HCT116 (cell line): Measurements from ENCODE around the gene MPPED1. TPM values are rescaled to one million over a fixed set of nuclear protein-coding genes. Genes with fewer than 3 reads are reported as not detected.

Experiments used
- ATAC-seq: fragments of 200-7000 bp; cut with Tn5 transposase; 2 replicates; pipeline ENCODE4 v1.9.1; 2020; ENCODE audit warnings: mild to moderate bottlenecking, moderate library complexity
- BruUV-seq: library from RNA; stranded (reverse); fragments of 400-500 nt; replicated peaks from 2 replicates; lab custom pipeline; 2021; lab: Mats Ljungman, UMichigan
- CTCF ChIA-PET: fragments of 300-600 bp; sonication (Branson Sonifier 250); formaldehyde crosslinking; loops from one replicate; lab custom pipeline; 2021; ENCODE audit warnings: antibody characterized with exemption; lab: Charles Lee
- POLR2A ChIA-PET: fragments of 300-600, 350-600 bp; sonication (Branson Sonifier 250); formaldehyde crosslinking; loops from one replicate; lab custom pipeline; 2021; ENCODE audit warnings: antibody characterized with exemption; lab: Charles Lee
- RAD21 ChIA-PET, 2 experiments: fragments of 300-600 bp; sonication (Branson Sonifier 250); formaldehyde crosslinking; loops; one replicate each; lab custom pipeline; 2023; ENCODE audit warnings: low total read pairs in 2 of 2; ENCODE audit not compliant: uncharacterized antibody in 2 of 2, unreplicated experiment in 2 of 2, low non-redundant PET in 1 of 2; lab: Charles Lee
- DNase-seq: peaks from one replicate; pipeline ENCODE4 v3.0.0-alpha.2; 2010; ENCODE audit warnings: low read depth, low spot score
- H2AFZ ChIP-seq: fragments of 200-600 bp; shearing (Covaris generic), sonication (generic); 2 replicates; pipeline ENCODE4 v1.6.1; 2017; ENCODE audit warnings: low read depth, mixed run types, mixed read lengths, antibody characterized with exemption, low read length; ENCODE audit not compliant: poor library complexity, severe bottlenecking
- H3K27ac ChIP-seq: 2 replicates; pipeline ENCODE4 v1.5.1; 2012; ENCODE audit warnings: low read depth, low read length
- H3K27me3 ChIP-seq: fragments of 200-600 bp; sonication (generic); 2 replicates; pipeline ENCODE4 v1.6.1; 2016; ENCODE audit warnings: mixed run types, low read length, mixed read lengths; ENCODE audit not compliant: insufficient read depth
- H3K36me3 ChIP-seq, 2 experiments: fragments of 200-500 bp in 1 of 2; fragments of 200-600 bp in 1 of 2; sonication (Bioruptor generic) in 1 of 2; sonication (generic) in 1 of 2; 2 replicates each; pipeline versions ENCODE4 v1.5.1 to v1.6.1; 2014 to 2016; ENCODE audit warnings: low read length in 2 of 2, inconsistent platforms in 1 of 2, mixed read lengths in 1 of 2, mixed run types in 1 of 2; ENCODE audit not compliant: insufficient read depth in 2 of 2, control insufficient read depth in 1 of 2
- H3K4me1 ChIP-seq, 2 experiments: fragments of 200-600 bp in 1 of 2; sonication (generic) in 1 of 2; 2 replicates each; pipeline versions ENCODE4 v1.5.1 to v1.6.1; 2012 to 2017; ENCODE audit warnings: low read length in 2 of 2, inconsistent platforms in 1 of 2, mild to moderate bottlenecking in 1 of 2, mixed read lengths in 1 of 2, mixed run types in 1 of 2, moderate library complexity in 1 of 2; ENCODE audit not compliant: insufficient read depth in 2 of 2, control insufficient read depth in 1 of 2
- H3K4me2 ChIP-seq: fragments of 200-600 bp; sonication (generic); 2 replicates; pipeline ENCODE4 v1.6.1; 2017; ENCODE audit warnings: mixed run types, low read length, mixed read lengths
- H3K4me3 ChIP-seq, 2 experiments: fragments of 200-600 bp in 1 of 2; sonication (generic) in 1 of 2; replicated peaks in 1 of 2; 2 replicates each; pipeline ENCODE4 v1.5.1; 2011 to 2016; ENCODE audit warnings: low read length in 2 of 2, control low read depth in 1 of 2, low read depth in 1 of 2, mild to moderate bottlenecking in 1 of 2, mixed read lengths in 1 of 2, mixed run types in 1 of 2
- H3K79me2 ChIP-seq: fragments of 200-600 bp; sonication (generic); 2 replicates; pipeline ENCODE4 v1.6.1; 2017; ENCODE audit warnings: mild to moderate bottlenecking, mixed run types, low read length, moderate library complexity, mixed read lengths; ENCODE audit not compliant: insufficient read depth
- H3K9ac ChIP-seq: fragments of 200-600 bp; sonication (generic); 2 replicates; pipeline ENCODE4 v1.6.1; 2016; ENCODE audit warnings: low read length, mixed read lengths
- H3K9me2 ChIP-seq: fragments of 200-600 bp; sonication (generic), shearing (Covaris generic); 2 replicates; pipeline ENCODE4 v1.6.1; 2017; ENCODE audit warnings: mixed run types, mild to moderate bottlenecking, moderate library complexity; ENCODE audit not compliant: insufficient read depth
- H3K9me3 ChIP-seq, 2 experiments: fragments of 200-500 bp in 1 of 2; fragments of 200-600 bp in 1 of 2; sonication (Bioruptor generic) in 1 of 2; sonication (generic) in 1 of 2; 2 replicates each; pipeline ENCODE4 v1.6.1; 2014 to 2017; ENCODE audit warnings: low read length in 2 of 2, mixed read lengths in 2 of 2, inconsistent platforms in 1 of 2, low read depth in 1 of 2, mild to moderate bottlenecking in 1 of 2, mixed run types in 1 of 2, moderate library complexity in 1 of 2; ENCODE audit not compliant: control insufficient read depth in 1 of 2, insufficient read depth in 1 of 2
- H4K20me1 ChIP-seq: fragments of 200-600 bp; sonication (generic), shearing (Covaris generic); 2 replicates; pipeline ENCODE4 v1.6.1; 2017; ENCODE audit warnings: mixed run types, mild to moderate bottlenecking, moderate library complexity; ENCODE audit not compliant: insufficient read depth
- ATF3 ChIP-seq: IDR thresholded peaks from 2 replicates; pipeline ENCODE4 v1.6.1; 2012
- EGR1 ChIP-seq: IDR thresholded peaks from 2 replicates; pipeline ENCODE4 v1.6.1; 2012; ENCODE audit warnings: low read depth
- ELF1 ChIP-seq: IDR thresholded peaks from 2 replicates; pipeline ENCODE4 v1.6.1; 2012; ENCODE audit warnings: low read depth, borderline replicate concordance
- EZH2 ChIP-seq: fragments of 200-600 bp; sonication (generic); IDR thresholded peaks from 2 replicates; pipeline ENCODE4 v1.6.1; 2017; ENCODE audit warnings: antibody characterized with exemption, mixed run types
- EZH2phosphoT487 ChIP-seq: fragments of 200-600 bp; IDR thresholded peaks from 2 replicates; pipeline ENCODE4 v1.6.1; 2018; ENCODE audit warnings: antibody characterized with exemption, borderline replicate concordance
- FOSL1 ChIP-seq: IDR thresholded peaks from 2 replicates; pipeline ENCODE4 v1.6.1; 2012; ENCODE audit warnings: low read depth
- JUND ChIP-seq: IDR thresholded peaks from 2 replicates; pipeline ENCODE4 v1.6.1; 2012
- MAX ChIP-seq: IDR thresholded peaks from 2 replicates; pipeline ENCODE4 v1.6.1; 2012
- POLR2A ChIP-seq: IDR thresholded peaks from 2 replicates; pipeline ENCODE4 v1.7.0; 2011; ENCODE audit warnings: borderline replicate concordance; ENCODE audit not compliant: insufficient read depth, insufficient read length; ENCODE audit errors: extremely low read depth
- POLR2AphosphoS5 ChIP-seq: IDR thresholded peaks from 2 replicates; pipeline ENCODE4 v1.6.1; 2011; ENCODE audit warnings: mild to moderate bottlenecking, low read depth, low read length, moderate library complexity
- REST ChIP-seq: IDR thresholded peaks from 2 replicates; pipeline ENCODE4 v1.6.1; 2012; ENCODE audit warnings: low read depth
- SIN3A ChIP-seq: IDR thresholded peaks from 2 replicates; pipeline ENCODE4 v1.6.1; 2012; ENCODE audit warnings: low read depth
- SP1 ChIP-seq: IDR thresholded peaks from 2 replicates; pipeline ENCODE4 v1.6.1; 2012; ENCODE audit warnings: low read depth
- TCF7L2 ChIP-seq: IDR thresholded peaks from 2 replicates; pipeline ENCODE4 v1.7.0; 2011; ENCODE audit warnings: borderline replicate concordance, inconsistent platforms; ENCODE audit not compliant: insufficient read depth, insufficient read length; ENCODE audit errors: extremely low read depth
- YY1 ChIP-seq: IDR thresholded peaks from 2 replicates; pipeline ENCODE4 v1.6.1; 2011; ENCODE audit warnings: low read length, low read depth, moderate library complexity, mild to moderate bottlenecking; ENCODE audit not compliant: insufficient replicate concordance; ENCODE audit errors: extremely low read depth
- ZBTB33 ChIP-seq: IDR thresholded peaks from 2 replicates; pipeline ENCODE4 v1.6.1; 2011; ENCODE audit warnings: mild to moderate bottlenecking, low read length, moderate library complexity; ENCODE audit not compliant: insufficient replicate concordance; ENCODE audit errors: extremely low read depth
- ZFX ChIP-seq: fragments of 450-650 bp; IDR thresholded peaks from 2 replicates; pipeline ENCODE4 v1.6.1; 2017
- intact Hi-C: fragments of 100-400 bp; cut with micrococcal nuclease; formaldehyde crosslinking; loops from 2 replicates; pipeline ENCODE4 v1.10.0; 2022
- total RNA-seq: library from RNA; stranded (reverse); gene quantifications from one replicate; pipeline ENCODE4 v1.2.1, GENCODE V29; 2021; ENCODE audit not compliant: unreplicated experiment

Gene MPPED1
- total RNA-seq, 1 experiment from 2014 or later = not detected

- H3K4me3 ChIP-seq = no peak overlapping the region
- no peaks in the 10 kb centered on the region for H3K4me1 ChIP-seq
- no TSS peak for BruUV-seq
- H3K79me2 ChIP-seq = no peaks in the 10 kb centered on the region
- DNase-seq = no peak
- intact Hi-C loops = no loop called here
- H3K36me3 ChIP-seq = no peaks in the 10 kb centered on the region
- H3K4me2 ChIP-seq = no peak overlapping the region; the same call in 1 of the 2 replicates
- RAD21 ChIA-PET = no interaction called here
- H2AFZ ChIP-seq = no peak overlapping the region
- CTCF ChIA-PET = interaction anchor here (0.6 kb wide), 1 partner anchor 339 kb away, joined by 3 read pairs; no protein-coding TSS in a partner anchor
- no peak for TF ChIP-seq EGR1
- no peak for TF ChIP-seq MAX
- no peak for TF ChIP-seq JUND
- TF ChIP-seq SIN3A = no peak
- TF ChIP-seq ELF1 = no peak
- no peak for TF ChIP-seq ATF3
- TF ChIP-seq EZH2 = no peak
- no peak for TF ChIP-seq POLR2AphosphoS5
- TF ChIP-seq SP1 = no peak
- no peak for TF ChIP-seq ZFX
- no peak for TF ChIP-seq REST
- no peak for TF ChIP-seq POLR2A
- no peak for TF ChIP-seq YY1
- no peak for TF ChIP-seq ZBTB33
- no peak for TF ChIP-seq TCF7L2
- no peak for TF ChIP-seq EZH2phosphoT487
- no peak for TF ChIP-seq FOSL1
- TF ChIP-seq, all 23 proteins: peak for 0
- no peak overlapping the region for H3K27ac ChIP-seq
- H3K27me3 ChIP-seq = 0 out of 2 replicates have a peak, but pooled peaks cover under 1% of the 10 kb centered on the region
- ATAC-seq = peak; percentile 57
- no peaks in the 10 kb centered on the region for H3K9me3 ChIP-seq
- no peaks in the 10 kb centered on the region for H3K9me2 ChIP-seq
- POLR2A ChIA-PET = no interaction called here
- no peak overlapping the region for H3K9ac ChIP-seq
- no peaks in the 10 kb centered on the region for H4K20me1 ChIP-seq
Observed at GRCh38 chr22:43404673-43405385, 7.0 kb upstream of the MPPED1 start.
